ENCODE results near the gene CTSC.

Gene CTSC

DNA sequence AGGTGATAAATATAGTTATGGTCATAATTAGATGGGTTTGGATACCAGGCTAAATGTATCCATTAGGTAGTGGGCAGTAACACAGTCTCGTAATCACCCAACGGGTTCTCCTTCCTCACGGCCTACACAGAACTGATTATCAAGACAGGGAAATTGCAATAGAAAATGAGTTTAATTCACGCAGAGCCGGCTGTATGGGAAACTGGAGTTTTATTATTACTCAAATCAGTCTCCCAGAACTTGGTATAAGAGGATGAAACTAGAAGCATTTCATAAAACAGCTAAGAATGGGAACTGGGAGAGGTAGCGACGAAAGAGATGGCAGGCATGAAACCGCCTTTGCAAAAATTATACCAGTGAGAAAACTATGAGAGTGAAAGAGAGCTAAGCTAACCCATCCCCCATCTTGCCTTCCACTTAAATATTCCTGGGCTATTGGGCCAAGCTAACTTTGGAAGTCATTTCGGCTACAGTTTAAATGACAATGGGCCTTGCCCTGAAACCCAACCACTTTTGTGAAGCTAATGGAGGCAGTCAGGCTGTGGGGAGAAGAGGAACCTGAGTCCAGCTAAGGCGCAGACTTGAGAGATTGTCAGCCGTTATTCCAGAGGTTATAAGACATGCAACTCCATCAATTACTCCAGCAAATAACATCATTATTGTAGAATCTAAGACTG, 29.6 kb downstream of the CTSC start (continued):
- no peak for TF ChIP-seq ZNF501 (tag by site-specific recombination; IDR thresholded peaks at IDR 0.05)
- no peak for TF ChIP-seq RBAK (tag by site-specific recombination; IDR thresholded peaks at IDR 0.05)
- TF ChIP-seq PRDM1 (tag by site-specific recombination; IDR thresholded peaks at IDR 0.05), result no peak
- TF ChIP-seq YY1 (tag by site-specific recombination; IDR thresholded peaks at IDR 0.05), result no peak
- TF ChIP-seq SP2 (tag by site-specific recombination; IDR thresholded peaks at IDR 0.05), result no peak
- TF ChIP-seq ZNF837 (tag by site-specific recombination; IDR thresholded peaks at IDR 0.05), result no peak
- no peak for TF ChIP-seq ZNF2 (tag by site-specific recombination; IDR thresholded peaks at IDR 0.05)
- TF ChIP-seq, protein P1, sequence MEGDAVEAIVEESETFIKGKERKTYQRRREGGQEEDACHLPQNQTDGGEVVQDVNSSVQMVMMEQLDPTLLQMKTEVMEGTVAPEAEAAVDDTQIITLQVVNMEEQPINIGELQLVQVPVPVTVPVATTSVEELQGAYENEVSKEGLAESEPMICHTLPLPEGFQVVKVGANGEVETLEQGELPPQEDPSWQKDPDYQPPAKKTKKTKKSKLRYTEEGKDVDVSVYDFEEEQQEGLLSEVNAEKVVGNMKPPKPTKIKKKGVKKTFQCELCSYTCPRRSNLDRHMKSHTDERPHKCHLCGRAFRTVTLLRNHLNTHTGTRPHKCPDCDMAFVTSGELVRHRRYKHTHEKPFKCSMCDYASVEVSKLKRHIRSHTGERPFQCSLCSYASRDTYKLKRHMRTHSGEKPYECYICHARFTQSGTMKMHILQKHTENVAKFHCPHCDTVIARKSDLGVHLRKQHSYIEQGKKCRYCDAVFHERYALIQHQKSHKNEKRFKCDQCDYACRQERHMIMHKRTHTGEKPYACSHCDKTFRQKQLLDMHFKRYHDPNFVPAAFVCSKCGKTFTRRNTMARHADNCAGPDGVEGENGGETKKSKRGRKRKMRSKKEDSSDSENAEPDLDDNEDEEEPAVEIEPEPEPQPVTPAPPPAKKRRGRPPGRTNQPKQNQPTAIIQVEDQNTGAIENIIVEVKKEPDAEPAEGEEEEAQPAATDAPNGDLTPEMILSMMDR (tag by site-specific recombination; IDR thresholded peaks at IDR 0.05), result no peak
- TF ChIP-seq, protein P2, sequence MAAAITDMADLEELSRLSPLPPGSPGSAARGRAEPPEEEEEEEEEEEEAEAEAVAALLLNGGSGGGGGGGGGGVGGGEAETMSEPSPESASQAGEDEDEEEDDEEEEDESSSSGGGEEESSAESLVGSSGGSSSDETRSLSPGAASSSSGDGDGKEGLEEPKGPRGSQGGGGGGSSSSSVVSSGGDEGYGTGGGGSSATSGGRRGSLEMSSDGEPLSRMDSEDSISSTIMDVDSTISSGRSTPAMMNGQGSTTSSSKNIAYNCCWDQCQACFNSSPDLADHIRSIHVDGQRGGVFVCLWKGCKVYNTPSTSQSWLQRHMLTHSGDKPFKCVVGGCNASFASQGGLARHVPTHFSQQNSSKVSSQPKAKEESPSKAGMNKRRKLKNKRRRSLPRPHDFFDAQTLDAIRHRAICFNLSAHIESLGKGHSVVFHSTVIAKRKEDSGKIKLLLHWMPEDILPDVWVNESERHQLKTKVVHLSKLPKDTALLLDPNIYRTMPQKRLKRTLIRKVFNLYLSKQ (tag by site-specific recombination; IDR thresholded peaks at IDR 0.05; ENCODE audit: borderline replicate concordance), result no peak

DNA sequence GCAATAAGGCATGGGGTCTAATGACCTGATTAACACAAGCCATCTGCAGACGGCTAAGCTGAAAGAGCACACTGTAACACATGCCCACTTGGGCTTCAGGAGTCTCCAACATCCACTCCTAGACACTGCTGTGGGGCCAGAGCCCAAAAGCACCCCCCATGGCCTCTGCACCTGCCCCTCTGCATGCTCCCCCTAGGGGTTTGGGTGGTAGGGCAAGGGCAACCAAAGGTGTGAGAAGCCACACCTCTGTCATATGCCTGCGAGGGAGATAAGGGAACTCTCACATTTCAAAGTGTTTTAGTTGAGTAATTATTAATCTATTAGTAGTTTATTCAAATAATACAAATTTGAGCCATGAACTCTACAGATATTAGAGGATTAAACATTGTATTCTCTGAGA, 30.8 kb downstream of the CTSC start:
- ChIA-PET CTCF (interaction anchor here (0.7 kb wide), 1 partner anchor 280 kb away, joined by 3 read pairs; no protein-coding TSS in a partner anchor), POLR2A (no interaction called here)
- Histone ChIP-seq H3K4me1 (ENCODE audit: control insufficient read depth, insufficient read depth, low read length) (no peaks in the 10 kb centered on the region), H3K9me3 (ENCODE audit: control insufficient read depth, insufficient read depth, low read depth, low read length) (no peaks in the 10 kb centered on the region), H3K27ac (ENCODE audit: extremely low read depth, low read depth, low read length) (no peak overlapping the region), H3K4me3 (ENCODE audit: low read depth, low read length) (no peak overlapping the region), H3K36me3 (ENCODE audit: control insufficient read depth in 2 of 2, insufficient read depth in 1 of 2, low read length in 2 of 2) (peaks cover 0 to 31% of the 10 kb centered on the region in 2 experiments; a peak in 2 of 3 replicates)
- TF ChIP-seq ZFP69B (tag by site-specific recombination; IDR thresholded peaks at IDR 0.05), result no peak
- TF ChIP-seq ZNF341 (tag by site-specific recombination; IDR thresholded peaks at IDR 0.05; ENCODE audit: low read depth), result no peak
- TF ChIP-seq, protein P3, sequence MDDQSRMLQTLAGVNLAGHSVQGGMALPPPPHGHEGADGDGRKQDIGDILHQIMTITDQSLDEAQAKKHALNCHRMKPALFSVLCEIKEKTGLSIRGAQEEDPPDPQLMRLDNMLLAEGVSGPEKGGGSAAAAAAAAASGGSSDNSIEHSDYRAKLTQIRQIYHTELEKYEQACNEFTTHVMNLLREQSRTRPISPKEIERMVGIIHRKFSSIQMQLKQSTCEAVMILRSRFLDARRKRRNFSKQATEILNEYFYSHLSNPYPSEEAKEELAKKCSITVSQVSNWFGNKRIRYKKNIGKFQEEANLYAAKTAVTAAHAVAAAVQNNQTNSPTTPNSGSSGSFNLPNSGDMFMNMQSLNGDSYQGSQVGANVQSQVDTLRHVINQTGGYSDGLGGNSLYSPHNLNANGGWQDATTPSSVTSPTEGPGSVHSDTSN (CRISPR knock-in tag; IDR thresholded peaks at IDR 0.05), result no peak
- no peak for TF ChIP-seq ZNF16 (tag by site-specific recombination; IDR thresholded peaks at IDR 0.05; ENCODE audit: low read depth)
- no peak for TF ChIP-seq FEZF1 (tag by site-specific recombination; IDR thresholded peaks at IDR 0.05)

DNA sequence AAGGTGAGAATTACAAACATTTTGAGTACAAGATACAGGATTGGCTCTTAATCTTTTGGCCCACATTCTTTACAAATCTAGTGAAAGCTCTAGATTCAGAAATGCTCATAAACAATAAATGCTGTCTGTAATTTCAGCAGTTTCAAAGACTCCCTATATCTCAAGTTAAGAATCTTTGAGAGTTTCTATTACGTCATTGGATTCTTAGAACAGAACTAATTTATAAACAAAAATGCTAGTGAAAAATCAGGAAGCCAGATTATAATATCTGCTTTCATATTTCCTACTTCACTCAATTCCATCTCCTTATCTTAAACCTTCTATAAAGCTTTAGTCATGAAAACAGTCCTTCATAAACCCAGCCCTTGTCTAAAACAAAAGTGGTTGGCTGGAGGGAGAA, 32.1 kb downstream of the CTSC start:
- CTCF ChIA-PET, result interaction anchor here (1.3 kb wide), 1 partner anchor 584 kb away, joined by 6 read pairs; no protein-coding TSS in a partner anchor
- TF ChIP-seq ZSCAN30 (tag by site-specific recombination; IDR thresholded peaks at IDR 0.05), result no peak
- TF ChIP-seq, protein P4, sequence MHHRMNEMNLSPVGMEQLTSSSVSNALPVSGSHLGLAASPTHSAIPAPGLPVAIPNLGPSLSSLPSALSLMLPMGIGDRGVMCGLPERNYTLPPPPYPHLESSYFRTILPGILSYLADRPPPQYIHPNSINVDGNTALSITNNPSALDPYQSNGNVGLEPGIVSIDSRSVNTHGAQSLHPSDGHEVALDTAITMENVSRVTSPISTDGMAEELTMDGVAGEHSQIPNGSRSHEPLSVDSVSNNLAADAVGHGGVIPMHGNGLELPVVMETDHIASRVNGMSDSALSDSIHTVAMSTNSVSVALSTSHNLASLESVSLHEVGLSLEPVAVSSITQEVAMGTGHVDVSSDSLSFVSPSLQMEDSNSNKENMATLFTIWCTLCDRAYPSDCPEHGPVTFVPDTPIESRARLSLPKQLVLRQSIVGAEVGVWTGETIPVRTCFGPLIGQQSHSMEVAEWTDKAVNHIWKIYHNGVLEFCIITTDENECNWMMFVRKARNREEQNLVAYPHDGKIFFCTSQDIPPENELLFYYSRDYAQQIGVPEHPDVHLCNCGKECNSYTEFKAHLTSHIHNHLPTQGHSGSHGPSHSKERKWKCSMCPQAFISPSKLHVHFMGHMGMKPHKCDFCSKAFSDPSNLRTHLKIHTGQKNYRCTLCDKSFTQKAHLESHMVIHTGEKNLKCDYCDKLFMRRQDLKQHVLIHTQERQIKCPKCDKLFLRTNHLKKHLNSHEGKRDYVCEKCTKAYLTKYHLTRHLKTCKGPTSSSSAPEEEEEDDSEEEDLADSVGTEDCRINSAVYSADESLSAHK (tag by site-specific recombination; IDR thresholded peaks at IDR 0.05), result peak; percentile 36; the same call in 1 of the 2 replicates
- H3K36me3 ChIP-seq (ENCODE audit: control insufficient read depth in 2 of 2, insufficient read depth in 1 of 2, low read length in 2 of 2), result peaks cover 0 to 31% of the 10 kb centered on the region in 2 experiments; a peak in 2 of 3 replicates
- H3K9me3 ChIP-seq (ENCODE audit: control insufficient read depth, insufficient read depth, low read depth, low read length), result no peaks in the 10 kb centered on the region
- no peak overlapping the region for H3K27ac ChIP-seq (ENCODE audit: extremely low read depth, low read depth, low read length)
- no peak overlapping the region for H3K4me3 ChIP-seq (ENCODE audit: low read depth, low read length)
- H3K4me1 ChIP-seq (ENCODE audit: control insufficient read depth, insufficient read depth, low read length), result no peaks in the 10 kb centered on the region
- POLR2A ChIA-PET, result no interaction called here
